Liver (tissue), 9 donors: ENCODE measurements around the gene PSORS1C1. TPM values are rescaled to one million over a fixed set of nuclear protein-coding genes. Genes with fewer than 3 reads are reported as not detected.

Experiments used
- DNase-seq: peaks from one replicate; pipeline ENCODE4 v3.0.0-alpha.2; 2017; ENCODE audit warnings: low spot score
- H3K27ac ChIP-seq, 2 donors: one replicate each; pipeline ENCODE4 v1.7.0; 2013; ENCODE audit warnings: inconsistent platforms in 2 of 2, low read length in 2 of 2, control low read depth in 1 of 2, low read depth in 1 of 2, mild to moderate bottlenecking in 1 of 2
- H3K27me3 ChIP-seq, 4 donors: one replicate each; pipeline versions ENCODE4 v1.6.1 to v1.7.0; 2013; ENCODE audit warnings: low read length in 3 of 4, inconsistent platforms in 1 of 4, mild to moderate bottlenecking in 1 of 4, moderate library complexity in 1 of 4; ENCODE audit not compliant: control insufficient read depth in 4 of 4, insufficient read depth in 4 of 4
- H3K36me3 ChIP-seq, 4 donors: one replicate each; pipeline versions ENCODE4 v1.6.1 to v1.7.0; 2013; ENCODE audit warnings: low read length in 3 of 4, mild to moderate bottlenecking in 3 of 4, low read depth in 1 of 4, moderate library complexity in 1 of 4; ENCODE audit not compliant: control insufficient read depth in 4 of 4, insufficient read depth in 3 of 4
- H3K4me1 ChIP-seq, 4 donors: one replicate each; pipeline versions ENCODE4 v1.6.1 to v1.7.0; 2013; ENCODE audit warnings: low read length in 3 of 4, mild to moderate bottlenecking in 3 of 4, moderate library complexity in 1 of 4; ENCODE audit not compliant: control insufficient read depth in 4 of 4, insufficient read depth in 4 of 4
- H3K4me3 ChIP-seq, 3 donors: one replicate each; pipeline versions ENCODE4 v1.6.1 to v1.7.0; 2013; ENCODE audit warnings: low read length in 3 of 3, control low read depth in 1 of 3, low read depth in 1 of 3, mild to moderate bottlenecking in 1 of 3
- H3K9ac ChIP-seq, 2 donors: one replicate each; pipeline ENCODE4 v1.7.0; 2013; ENCODE audit warnings: low read length in 2 of 2, mild to moderate bottlenecking in 2 of 2, moderate library complexity in 2 of 2, control low read depth in 1 of 2, low read depth in 1 of 2
- H3K9me3 ChIP-seq, 4 donors: one replicate each; pipeline versions ENCODE4 v1.6.1 to v1.7.0; 2013; ENCODE audit warnings: low read length in 3 of 4; ENCODE audit not compliant: control insufficient read depth in 4 of 4
- ATF3 ChIP-seq: IDR thresholded peaks from 2 replicates; pipeline ENCODE4 v1.6.1; 2016; ENCODE audit warnings: antibody characterized with exemption
- CTCF ChIP-seq: fragments of 150-350 bp; IDR thresholded peaks from 2 replicates; pipeline ENCODE4 v1.5.1; 2017; ENCODE audit warnings: improper control_type of control experiment, low read depth, low read length; ENCODE audit not compliant: missing input control
- EGR1 ChIP-seq, 2 donors: IDR thresholded peaks; 2 replicates each; pipeline ENCODE4 v1.6.1; 2016 to 2018; ENCODE audit warnings: antibody characterized with exemption in 2 of 2, low read depth in 2 of 2
- FOXA2 ChIP-seq: IDR thresholded peaks from 2 replicates; pipeline ENCODE4 v1.6.1; 2016; ENCODE audit warnings: antibody characterized with exemption
- GABPA ChIP-seq, 2 donors: IDR thresholded peaks in 1 of 2; conservative IDR thresholded peaks in 1 of 2; 2 replicates each; pipeline ENCODE4 v1.6.1; 2016; ENCODE audit warnings: antibody characterized with exemption in 2 of 2, mild to moderate bottlenecking in 1 of 2, moderate library complexity in 1 of 2
- HNF4A ChIP-seq, 2 donors: conservative IDR thresholded peaks; 2 replicates each; pipeline ENCODE4 v1.6.1; 2016; ENCODE audit warnings: antibody characterized with exemption in 2 of 2, mild to moderate bottlenecking in 2 of 2
- HNF4G ChIP-seq: IDR thresholded peaks from 2 replicates; pipeline ENCODE4 v1.6.1; 2016; ENCODE audit warnings: antibody characterized with exemption
- JUND ChIP-seq, 2 donors: IDR thresholded peaks; 2 replicates each; pipeline ENCODE4 v1.6.1; 2016; ENCODE audit warnings: antibody characterized with exemption in 2 of 2
- NR2F2 ChIP-seq: IDR thresholded peaks from 2 replicates; pipeline ENCODE4 v1.6.1; 2016; ENCODE audit warnings: antibody characterized with exemption
- RAD21 ChIP-seq, 2 donors: IDR thresholded peaks; 2 replicates each; pipeline ENCODE4 v1.6.1; 2016; ENCODE audit warnings: antibody characterized with exemption in 2 of 2, mild to moderate bottlenecking in 2 of 2
- RXRA ChIP-seq, 2 donors: IDR thresholded peaks; 2 replicates each; pipeline ENCODE4 v1.6.1; 2017 to 2018; ENCODE audit warnings: antibody characterized with exemption in 2 of 2, mild to moderate bottlenecking in 1 of 2
- SP1 ChIP-seq: IDR thresholded peaks from 2 replicates; pipeline ENCODE4 v1.6.1; 2018; ENCODE audit warnings: antibody characterized with exemption, mild to moderate bottlenecking
- TAF1 ChIP-seq: conservative IDR thresholded peaks from 2 replicates; pipeline ENCODE4 v1.6.1; 2016; ENCODE audit warnings: antibody characterized with exemption, mild to moderate bottlenecking
- ZBTB33 ChIP-seq: IDR thresholded peaks from 2 replicates; pipeline ENCODE4 v1.6.1; 2016; ENCODE audit warnings: antibody characterized with exemption
- WGBS: extraction: QIAGEN DNeasy Blood & Tissue Kit; methylation state at CpG from one replicate; pipeline ENCODE4 v1.1.7; 2013; 5-methylcytosine and 5-hydroxymethylcytosine counted together
- polyA plus RNA-seq, 2 donors: library from polyadenylated mRNA; stranded (reverse) in 1 of 2; unstranded in 1 of 2; fragments of 200-250 nt in 1 of 2; fragments of >200 nt in 1 of 2; fragmentation: Nextera tagmentation in 1 of 2; extraction: Ambion mirVana in 1 of 2; gene quantifications; one replicate each; pipeline versions ENCODE4 v1.2.1 to v1.2.3, GENCODE V29; 2013 to 2015
- total RNA-seq, 2 donors: library from RNA; depleted of rRNA; stranded (reverse); fragments of >200 nt; gene quantifications; one replicate each; pipeline ENCODE4 v1.2.3, GENCODE V29; 2014
- TF ChIP-seq, protein P1 (sequence below): IDR thresholded peaks from 2 replicates; pipeline ENCODE4 v1.6.1; 2016; ENCODE audit warnings: antibody characterized with exemption
- TF ChIP-seq, protein P2 (sequence below): IDR thresholded peaks from 2 replicates; pipeline ENCODE4 v1.6.1; 2016; ENCODE audit warnings: antibody characterized with exemption, mild to moderate bottlenecking
- donor health status: healthy.
- donor health status: healthy.
- donor health status: healthy.
- donor health status: healthy.
- donor health status: healthy.

The PSORS1C1 gene
- total and polyA plus RNA-seq, 4 donors = under 0.01 to 0.08 TPM; not detected in 2

DNA sequence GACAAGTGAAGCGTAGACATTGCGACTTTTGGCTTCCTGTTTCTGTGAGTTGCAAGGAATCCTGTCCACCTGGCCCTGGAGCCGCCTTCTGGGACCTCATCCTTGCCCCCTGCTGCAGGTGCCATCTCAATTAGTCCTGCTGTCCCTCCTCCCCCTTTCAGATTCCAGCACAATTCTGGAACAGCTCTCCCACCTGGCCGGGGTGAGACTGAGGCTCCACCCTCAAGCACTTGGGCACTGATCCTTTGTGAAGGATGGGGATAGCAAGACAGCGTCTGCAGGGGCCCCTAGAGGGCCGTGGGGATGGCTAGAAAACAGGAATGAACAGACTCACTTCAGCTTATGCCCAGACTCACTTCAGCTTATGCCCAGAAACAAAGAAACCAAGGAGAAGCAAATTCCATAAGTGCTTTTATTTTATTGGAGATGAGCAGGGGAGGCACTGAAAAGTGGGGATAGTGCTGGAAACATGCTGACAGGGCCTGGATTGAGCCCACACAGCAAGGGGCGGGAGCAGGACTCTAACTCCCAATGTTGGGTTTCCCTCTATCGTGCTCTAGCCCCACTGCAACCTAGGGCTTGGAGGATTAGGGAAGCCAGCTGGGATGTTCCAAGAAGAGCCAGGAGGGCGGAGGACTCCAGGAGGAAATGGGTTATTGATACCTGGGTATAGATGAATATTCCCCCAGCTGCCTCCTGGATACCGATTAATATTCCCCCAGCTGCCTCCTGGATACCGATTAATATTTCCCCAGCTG, 3.6 kb upstream of the PSORS1C1 start:
- Histone ChIP-seq H3K27ac (no peak overlapping the region), H3K36me3 (no peaks in the 10 kb centered on the region), H3K4me1 (no peaks in the 10 kb centered on the region), H3K9me3 (no peaks in the 10 kb centered on the region), H3K27me3 (peaks cover 0 to 2% (median 0%) of the 10 kb centered on the region in 4 donors), H3K9ac (no peak overlapping the region), H3K4me3 (no peak overlapping the region)
- TF ChIP-seq, protein P1, sequence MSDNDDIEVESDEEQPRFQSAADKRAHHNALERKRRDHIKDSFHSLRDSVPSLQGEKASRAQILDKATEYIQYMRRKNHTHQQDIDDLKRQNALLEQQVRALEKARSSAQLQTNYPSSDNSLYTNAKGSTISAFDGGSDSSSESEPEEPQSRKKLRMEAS = no peak
- TF ChIP-seq SP1 = no peak
- no peak for TF ChIP-seq RXRA (IDR thresholded peaks at IDR 0.05)
- TF ChIP-seq, protein P2, sequence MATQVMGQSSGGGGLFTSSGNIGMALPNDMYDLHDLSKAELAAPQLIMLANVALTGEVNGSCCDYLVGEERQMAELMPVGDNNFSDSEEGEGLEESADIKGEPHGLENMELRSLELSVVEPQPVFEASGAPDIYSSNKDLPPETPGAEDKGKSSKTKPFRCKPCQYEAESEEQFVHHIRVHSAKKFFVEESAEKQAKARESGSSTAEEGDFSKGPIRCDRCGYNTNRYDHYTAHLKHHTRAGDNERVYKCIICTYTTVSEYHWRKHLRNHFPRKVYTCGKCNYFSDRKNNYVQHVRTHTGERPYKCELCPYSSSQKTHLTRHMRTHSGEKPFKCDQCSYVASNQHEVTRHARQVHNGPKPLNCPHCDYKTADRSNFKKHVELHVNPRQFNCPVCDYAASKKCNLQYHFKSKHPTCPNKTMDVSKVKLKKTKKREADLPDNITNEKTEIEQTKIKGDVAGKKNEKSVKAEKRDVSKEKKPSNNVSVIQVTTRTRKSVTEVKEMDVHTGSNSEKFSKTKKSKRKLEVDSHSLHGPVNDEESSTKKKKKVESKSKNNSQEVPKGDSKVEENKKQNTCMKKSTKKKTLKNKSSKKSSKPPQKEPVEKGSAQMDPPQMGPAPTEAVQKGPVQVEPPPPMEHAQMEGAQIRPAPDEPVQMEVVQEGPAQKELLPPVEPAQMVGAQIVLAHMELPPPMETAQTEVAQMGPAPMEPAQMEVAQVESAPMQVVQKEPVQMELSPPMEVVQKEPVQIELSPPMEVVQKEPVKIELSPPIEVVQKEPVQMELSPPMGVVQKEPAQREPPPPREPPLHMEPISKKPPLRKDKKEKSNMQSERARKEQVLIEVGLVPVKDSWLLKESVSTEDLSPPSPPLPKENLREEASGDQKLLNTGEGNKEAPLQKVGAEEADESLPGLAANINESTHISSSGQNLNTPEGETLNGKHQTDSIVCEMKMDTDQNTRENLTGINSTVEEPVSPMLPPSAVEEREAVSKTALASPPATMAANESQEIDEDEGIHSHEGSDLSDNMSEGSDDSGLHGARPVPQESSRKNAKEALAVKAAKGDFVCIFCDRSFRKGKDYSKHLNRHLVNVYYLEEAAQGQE = no peak
- TF ChIP-seq GABPA (IDR thresholded peaks at IDR 0.05 in 1 of 2, conservative IDR thresholded peaks at IDR 0.05 in 1 of 2) = no peak
- TF ChIP-seq HNF4G = no peak
- TF ChIP-seq TAF1 = no peak
- no peak for TF ChIP-seq EGR1 (IDR thresholded peaks at IDR 0.05; ENCODE audit: low read depth in 2 of 2)
- TF ChIP-seq CTCF = no peak
- no peak for TF ChIP-seq ATF3
- no peak for TF ChIP-seq FOXA2
- no peak for TF ChIP-seq HNF4A (conservative IDR thresholded peaks at IDR 0.05)
- no peak for TF ChIP-seq NR2F2
- TF ChIP-seq JUND (IDR thresholded peaks at IDR 0.05) = no peak
- no peak for TF ChIP-seq ZBTB33
- no peak for TF ChIP-seq RAD21 (IDR thresholded peaks at IDR 0.05)
- 62% methylated on average over 11 of the region's 11 CpGs for WGBS
- DNase-seq = no peak
